Stimulated activated CD4-positive, alpha-beta T cell treated with anti-CD3 and anti-CD28 coated beads, Interleukin-4, amount 100 ng/mL, for 1 hour (primary cell): ENCODE results near the gene CNIH1.
"Not testable (repeated sequence)": the region's sequence is repeated elsewhere in the genome, so short reads cannot be mapped to it uniquely, and the experiment has no call there.

ENCODE experiments used
- DNase-seq: peaks from one replicate; pipeline ENCODE4 v3.0.0-alpha.2; 2020

CNIH1 gene

DNA sequence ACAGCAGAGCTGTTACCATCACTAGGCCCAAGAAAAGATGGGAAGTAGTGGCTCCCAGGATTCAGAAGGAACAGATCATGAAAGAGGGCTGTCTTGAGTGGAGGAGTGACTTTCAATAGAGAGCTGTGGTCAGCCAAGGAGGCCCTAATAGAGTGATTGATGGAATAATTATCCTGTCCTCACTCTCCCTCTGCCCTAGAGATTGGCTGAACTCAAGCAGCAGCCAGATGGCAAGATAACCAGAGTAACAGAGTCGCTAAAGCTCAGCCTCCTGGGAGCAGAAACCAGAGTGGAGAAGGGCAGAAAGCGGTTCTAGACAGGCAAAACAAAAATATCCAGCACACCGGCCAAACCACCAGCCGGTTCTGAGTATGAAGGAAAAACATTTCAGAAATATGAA, 24.5 kb upstream of the CNIH1 start:
- no peak for DNase-seq

DNA sequence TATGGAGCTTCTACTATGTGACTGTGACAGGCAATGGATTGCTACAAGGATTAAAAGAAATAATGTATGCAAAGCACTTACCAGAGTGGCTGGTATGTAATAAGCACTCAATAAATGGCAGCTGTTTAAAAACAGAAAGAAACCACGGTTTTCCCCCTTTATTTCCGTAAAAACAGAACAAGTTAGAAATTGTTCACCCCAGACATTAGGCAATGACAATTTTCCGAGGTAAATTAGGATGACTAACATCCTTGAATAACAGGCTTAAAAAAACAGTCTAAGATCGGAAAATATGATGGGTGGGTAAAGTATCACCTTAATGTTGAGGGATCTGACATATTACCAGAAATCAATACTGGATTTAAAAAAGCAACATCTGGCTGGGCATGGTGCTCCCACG, 20.9 kb upstream of the CNIH1 start:
- no peak for DNase-seq

DNA sequence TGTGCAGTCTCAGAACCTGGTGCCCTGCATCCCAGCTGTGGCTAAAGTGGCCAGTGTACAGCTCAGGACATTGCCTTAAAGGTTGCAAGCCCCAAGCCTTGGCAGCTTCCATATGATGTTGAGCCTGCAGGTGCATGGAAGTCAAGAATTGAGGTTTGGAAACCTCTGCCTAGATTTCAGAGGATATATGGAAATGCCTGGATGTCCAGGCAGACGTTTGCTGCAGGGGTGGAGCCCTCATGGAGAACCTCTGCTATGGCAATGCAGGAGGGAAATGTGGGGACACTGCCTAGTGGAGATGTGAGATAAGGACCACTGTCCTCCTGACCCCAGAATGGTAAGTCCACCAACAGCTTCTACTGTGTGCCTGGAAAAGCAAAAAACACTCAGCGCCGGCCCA, 17.9 kb upstream of the CNIH1 start:
- DNase-seq = no peak

DNA sequence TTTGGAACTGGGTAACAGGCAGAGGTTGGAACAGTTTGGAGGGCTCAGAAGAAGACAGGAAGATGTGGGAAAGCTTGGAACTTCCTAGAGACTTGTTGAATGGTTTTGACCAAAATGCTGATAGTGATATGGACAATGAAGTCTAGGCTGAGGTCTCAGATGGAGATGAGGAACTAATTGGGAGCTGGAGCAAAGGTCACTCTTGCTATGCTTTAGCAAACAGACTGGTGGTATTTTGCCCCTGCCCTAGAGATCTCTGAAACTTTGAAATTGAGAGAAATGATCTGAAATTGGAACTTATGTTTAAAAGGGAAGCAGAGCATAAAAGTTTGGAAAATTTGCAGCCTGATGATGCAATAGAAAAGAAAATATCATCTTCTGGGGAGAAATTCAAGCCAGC, 17.4 kb upstream of the CNIH1 start:
- DNase-seq = not testable (repeated sequence)

DNA sequence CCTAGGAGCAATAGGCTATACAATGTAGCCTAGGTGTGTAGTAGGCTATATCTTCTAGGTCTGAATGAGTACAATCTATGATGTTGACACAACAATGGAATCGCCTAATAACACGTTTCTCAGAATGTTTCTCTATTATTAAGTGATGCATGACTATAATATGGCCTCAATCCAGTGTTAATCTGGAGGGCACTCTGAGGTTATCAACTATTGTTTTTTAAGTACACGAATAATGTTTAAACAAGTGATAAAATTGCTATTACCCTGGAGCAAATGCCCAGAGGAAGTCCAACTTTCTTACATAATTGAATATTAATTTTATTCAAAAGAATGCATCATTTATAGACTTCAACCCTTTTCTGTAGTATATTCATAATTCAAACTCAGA, 16.4 kb upstream of the CNIH1 start:
- no peak for DNase-seq

DNA sequence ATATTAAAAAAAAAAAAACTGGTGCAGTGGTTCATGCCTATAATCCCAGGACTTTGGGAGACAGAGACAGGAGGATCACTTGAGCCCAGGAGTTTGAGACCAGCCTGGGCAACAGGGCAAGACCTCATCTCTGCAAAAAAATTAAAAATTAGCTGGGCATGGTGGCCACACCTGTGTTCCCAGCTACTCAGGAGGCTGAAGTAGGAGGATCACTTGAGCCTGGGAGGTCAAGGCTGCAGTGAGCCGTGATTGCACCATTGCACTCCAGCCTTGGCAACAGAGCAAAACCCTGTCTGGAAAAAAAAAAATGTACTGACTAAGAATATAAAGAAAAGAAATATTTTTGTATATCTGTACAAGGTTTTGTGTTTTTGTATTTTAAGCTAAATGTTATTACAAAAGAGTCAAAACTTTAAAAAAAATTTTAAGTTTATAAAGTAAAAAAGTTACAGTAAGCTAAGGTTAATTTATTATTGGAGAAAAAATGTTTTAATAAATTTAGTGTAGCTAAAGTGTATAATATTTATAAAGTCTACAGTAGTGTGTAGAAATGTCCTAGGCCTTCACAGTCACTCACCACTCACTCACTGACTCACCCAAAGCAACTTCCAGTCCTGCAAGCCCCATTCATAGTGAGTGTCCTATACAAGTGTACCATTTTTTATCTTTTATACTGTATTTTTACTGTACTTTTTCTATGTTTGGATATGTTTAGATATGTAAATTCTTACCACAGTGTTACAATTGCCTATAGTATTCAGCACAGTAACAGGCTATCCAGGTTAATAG, 15.8 kb upstream of the CNIH1 start:
- not testable (repeated sequence) for DNase-seq

DNA sequence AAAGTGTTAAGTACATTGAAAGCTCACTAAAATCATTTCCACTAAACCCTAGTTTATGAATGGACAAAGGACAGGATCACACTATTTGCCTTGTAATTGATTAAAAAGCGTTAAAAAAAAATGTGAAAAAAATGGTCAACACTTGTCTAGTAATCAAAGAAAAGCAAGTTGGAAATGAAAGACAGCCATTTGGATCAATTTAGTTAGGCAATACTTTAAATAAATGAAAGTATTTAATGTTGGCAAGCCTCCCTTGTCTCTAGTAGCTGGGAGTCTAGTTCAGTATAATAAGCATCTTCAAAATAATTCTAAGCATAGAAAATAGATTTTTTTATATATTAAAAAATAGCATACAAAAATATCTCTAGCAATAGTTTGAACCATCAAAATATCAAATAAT, 14.2 kb upstream of the CNIH1 start:
- DNase-seq = no peak

DNA sequence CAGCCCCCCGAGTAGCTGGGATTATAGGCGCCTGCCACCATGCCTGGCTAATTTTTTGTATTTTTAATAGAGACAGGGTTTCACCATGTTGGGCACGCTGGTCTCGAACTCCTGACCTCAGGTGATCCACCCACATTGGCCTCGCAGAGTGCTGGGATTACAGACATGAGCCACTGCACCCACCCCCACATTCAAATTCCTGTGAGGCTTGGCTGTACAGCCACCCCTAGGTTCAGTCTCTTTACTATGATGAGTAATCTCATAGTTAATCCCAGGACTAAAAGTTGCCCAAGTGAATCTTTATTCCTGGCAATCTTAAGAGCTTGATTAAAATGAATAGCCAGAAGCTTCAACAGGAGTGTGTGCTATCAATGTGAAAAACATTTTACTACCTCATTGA, 12.8 kb upstream of the CNIH1 start:
- DNase-seq = not testable (repeated sequence)

DNA sequence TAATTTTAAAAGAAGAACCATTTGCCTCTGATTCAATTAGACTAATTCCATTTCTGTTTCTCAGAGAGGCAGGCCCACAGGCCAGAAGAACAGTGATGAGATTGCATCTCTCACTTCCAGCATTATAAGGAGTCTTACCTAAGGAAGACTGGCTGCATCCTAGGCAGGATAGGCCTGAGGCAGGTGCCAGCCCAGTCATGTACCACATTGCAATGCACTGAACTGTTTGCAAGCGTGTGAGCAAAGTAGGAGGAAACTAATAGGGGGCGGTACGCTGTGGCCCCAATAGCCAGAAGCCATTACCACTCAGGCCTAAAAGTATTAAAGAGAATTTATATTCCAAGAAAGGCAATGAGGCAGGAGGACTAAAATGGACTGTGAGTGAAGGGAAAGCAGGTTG, 12.1 kb upstream of the CNIH1 start:
- no peak for DNase-seq

DNA sequence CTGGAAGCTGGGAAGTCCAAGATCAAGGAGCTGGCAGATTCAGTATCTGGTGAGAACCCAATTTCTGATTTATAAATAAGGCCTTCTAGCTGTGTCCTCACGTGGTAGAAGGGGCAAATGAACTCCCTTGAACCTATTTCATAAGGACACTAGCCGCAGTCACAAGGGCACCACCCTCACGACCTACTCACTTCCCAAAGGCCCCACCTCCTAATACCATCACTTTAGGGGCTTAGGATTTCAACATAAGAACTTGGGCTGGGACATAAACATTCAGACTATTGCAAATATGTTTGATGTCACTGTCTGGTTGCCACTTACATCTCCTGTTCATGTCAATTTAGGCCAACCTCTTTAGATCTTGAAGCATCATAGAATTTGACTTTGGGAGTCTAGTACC, 10.8 kb upstream of the CNIH1 start:
- DNase-seq = no peak

DNA sequence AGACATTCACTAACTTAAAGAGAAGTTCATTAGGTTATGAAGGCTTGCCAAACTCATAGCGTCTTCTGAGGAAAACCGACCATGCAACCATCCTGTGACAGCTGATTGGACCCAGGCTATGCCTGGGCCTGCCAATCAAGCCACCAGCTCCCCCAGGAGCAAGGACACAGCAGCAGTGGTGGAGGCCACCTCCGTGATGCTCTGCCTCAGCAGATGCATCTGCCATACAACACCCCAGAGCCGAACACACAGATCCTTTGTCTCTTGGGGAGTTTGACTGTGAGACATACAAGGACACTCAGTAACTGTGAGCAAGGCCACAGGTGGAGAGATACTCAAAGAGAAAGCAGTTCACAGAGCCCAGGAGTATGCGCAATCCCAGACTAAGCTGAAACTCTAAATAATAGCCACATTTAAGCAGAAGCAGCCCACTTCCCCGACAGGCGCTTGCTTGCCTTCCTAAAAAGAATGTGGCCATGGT, 10.0 kb upstream of the CNIH1 start:
- no peak for DNase-seq

DNA sequence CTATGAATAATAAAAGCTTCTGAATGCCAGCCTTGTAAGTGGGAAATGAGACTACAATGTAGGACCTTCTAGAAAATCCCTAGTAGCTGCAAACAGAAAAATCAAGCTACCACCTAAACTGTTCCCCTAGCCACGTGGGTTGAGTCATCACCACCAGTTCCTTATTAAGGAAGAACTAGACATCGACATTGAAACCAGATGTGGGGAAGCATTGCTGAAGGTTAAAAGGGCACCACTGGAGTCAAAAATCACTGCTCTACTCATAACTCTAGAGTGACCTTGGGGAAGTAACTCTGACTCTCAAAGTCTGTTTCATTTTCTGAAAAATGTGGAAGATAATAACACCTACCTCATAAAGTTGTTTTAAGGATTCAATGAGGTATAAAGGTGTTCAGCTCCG, 9.4 kb upstream of the CNIH1 start:
- DNase-seq = no peak

DNA sequence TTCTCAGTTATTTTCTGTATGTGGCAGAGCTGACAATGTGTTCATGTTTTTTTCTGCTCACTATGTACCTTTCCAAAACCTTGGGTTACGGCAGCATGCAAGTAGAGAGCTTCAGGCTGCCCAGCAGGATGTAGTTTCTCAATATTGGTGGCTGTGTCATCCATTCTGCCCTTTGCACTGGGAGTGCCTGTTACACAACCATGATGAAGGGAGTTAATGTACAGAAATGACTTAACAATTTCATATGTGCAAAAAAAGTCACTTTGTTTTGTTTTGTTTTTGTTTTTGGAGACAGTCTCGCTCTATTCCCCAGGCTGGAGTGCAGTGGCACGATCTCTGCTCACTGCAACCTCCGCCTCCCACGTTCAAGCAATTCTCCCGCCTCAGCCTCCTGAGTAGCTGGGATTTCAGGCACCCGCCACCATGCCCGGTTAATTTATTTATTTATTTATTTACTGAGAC, 6.1 kb upstream of the CNIH1 start:
- DNase-seq = no peak

DNA sequence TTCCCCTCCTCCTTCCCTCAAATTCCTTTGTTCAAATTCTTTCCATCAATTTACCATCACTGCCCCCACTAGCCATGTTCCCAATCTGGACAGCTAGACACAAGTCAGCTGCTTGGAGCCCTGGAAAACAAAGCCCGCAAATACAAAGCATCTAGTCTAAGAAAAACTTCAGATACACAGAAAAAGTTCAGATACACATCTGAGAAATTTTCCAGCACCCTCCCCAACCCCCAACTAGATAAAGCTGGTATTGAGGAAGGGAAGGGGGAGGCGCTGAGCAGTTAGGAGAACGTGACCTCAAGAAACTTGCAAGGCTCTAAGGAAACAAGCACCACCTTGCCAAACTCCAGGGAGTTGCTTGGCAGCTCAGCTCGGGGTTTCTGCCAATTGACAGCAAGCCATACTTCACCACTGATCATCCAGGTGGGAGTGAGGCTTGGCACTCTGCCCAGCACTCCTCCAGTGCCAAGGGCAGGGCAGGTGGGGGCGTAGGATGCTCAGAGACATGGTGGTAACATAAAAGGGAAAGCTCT, 5.1 kb upstream of the CNIH1 start:
- no peak for DNase-seq

DNA sequence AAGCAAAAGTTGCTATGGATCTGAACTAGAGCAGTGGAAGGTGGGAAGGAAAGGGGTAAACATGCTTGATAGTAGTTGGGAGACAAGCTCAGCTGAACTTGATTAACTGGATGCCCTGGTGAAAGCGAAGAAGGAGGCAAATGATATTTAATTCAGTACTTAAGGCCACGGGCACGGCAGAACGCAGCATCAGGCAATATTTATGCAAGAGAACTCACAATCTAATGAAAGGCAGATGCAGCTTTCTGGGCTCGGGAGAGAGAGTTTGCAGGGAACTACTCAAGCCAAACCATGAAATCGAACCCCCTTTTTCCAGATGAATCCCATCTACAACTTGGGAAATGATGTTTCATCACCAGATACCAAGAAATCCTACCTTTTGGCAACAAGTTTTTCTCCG, 3.5 kb upstream of the CNIH1 start:
- no peak for DNase-seq

DNA sequence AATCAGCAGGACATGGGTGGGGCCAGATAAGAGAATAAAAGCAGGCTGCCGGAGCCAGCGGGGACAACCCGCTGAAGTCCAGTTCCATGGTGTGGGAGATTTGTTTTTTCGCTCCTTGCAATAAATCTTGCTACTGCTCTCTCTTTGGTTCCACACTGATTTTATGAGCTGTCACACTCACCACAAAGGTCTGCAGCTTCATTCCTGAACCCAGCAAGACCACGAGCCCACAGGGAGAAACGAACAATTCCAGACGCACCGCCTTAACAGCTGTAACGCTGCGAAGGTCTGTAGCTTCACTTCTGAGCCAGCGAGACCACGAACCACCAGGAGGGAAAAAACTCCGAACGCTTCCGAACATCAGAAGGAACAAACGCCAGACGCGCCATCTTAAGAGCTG, 2.8 kb upstream of the CNIH1 start:
- no peak for DNase-seq

DNA sequence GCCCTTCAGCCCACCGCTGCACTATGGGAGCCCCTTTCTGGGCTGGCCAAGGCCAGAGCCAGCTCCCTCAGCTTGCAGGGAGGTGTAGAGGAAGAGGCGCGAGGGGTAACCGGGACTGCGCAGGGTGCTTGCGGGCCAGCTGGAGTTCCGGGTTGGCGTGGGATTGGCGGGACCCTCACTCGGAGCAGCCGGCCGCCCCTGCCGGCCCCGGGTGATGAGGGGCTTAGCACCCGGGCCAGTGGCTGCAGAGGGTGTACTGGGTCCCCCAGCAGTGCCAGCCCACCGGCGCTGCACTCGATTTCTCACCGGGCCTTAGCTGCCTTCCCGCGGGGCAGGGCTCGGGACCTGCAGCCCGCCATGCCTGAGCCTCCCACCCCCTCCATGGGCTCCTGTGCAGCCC, 1.8 kb upstream of the CNIH1 start:
- not testable (repeated sequence) for DNase-seq

DNA sequence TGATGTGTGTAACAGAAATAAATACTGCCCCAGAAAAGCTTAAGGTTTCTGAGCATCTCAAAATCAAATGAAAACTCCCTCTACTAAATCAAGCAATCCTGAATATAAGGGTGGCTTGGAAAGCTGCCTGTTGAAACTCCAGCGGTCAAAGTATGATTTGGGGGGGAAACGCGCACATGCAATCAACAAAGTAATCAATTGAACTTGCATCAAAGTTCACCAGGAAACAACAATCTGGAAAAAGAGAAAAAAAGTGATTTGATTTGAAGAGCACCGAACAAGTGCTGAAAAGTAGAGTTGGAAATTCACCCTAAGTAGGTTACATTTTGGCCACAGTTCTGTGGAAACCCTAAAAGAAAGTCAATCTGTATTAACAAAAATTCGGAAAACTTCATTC, 700 bp downstream of the CNIH1 start:
- no peak for DNase-seq

DNA sequence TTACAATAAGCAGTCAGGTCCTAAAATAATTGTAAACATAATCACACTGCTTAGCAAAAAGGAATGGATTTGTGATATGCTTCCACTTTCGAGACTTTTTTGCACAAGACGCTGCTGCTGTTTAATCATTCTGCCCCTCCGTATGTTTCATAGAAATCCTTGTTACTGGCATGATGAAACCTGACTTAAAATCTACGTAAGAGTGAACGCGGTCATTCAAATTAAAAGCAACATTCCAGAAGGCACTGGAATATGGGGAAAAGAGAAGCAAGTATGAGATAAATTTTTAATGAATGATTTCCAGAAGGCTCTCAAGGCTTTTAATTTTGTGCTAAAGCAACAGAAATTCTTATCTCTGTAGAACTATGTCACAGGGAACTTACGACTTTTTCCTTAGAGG, 1.1 kb downstream of the CNIH1 start:
- DNase-seq = no peak

DNA sequence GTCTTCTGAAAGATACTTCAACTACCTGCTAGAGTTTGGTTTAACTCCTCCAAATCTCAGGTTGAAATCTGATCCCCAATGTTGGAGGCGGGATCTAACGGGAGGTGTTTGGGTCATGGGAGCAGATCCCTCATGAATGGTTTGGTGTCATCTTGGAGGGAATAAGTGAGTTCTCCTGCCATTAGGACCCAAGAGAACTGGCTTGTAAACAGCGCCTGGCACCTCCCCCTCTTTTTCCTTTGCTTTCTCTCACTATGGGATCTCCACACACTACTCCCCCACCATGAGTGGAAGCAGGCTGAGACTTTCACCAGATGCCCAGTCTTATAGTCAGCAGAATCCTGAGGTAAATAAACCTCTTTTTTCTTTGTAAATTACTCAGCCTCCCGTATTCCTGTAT, 2.5 kb downstream of the CNIH1 start:
- DNase-seq = no peak

DNA sequence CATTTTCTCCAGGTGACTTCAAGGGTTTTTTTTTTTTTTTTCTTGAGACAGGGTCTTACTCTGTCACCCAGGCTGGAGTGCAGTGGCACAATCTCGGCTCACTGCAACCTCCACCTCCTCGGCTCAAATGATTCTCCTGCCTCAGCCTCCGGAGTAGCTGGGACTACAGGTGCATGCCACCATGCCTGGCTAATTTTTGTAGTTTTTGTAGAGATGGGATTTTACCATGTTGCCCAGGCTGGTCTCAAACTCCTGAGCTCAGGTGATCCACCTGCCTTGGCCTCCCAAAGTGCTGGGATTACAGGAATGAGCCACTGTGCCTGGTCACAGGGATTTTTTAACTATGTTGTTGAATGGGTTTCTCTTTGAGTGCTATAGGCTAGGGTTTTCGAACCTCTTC, 3.2 kb downstream of the CNIH1 start:
- DNase-seq = not testable (repeated sequence)

DNA sequence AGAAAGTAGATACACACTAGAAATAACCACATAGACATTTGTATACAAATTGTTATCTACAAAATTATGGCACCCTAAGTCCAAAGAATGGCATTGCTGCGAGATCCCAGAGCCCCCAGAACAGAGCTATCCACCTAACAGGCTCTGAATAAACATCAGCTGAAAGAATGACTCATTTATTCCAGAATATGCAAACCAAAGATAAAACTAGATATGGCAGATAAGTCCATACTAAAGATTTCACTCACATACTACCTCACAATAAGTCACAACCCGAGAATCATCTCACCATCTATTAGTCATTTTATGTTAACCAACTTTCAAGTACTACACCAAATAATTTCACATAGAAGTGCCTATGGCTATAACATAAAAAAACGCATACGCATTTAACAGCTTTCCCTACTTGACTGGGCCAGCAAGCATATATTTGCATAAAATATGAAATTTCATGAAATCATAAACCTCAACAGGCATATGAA, 5.6 kb downstream of the CNIH1 start:
- DNase-seq = no peak

DNA sequence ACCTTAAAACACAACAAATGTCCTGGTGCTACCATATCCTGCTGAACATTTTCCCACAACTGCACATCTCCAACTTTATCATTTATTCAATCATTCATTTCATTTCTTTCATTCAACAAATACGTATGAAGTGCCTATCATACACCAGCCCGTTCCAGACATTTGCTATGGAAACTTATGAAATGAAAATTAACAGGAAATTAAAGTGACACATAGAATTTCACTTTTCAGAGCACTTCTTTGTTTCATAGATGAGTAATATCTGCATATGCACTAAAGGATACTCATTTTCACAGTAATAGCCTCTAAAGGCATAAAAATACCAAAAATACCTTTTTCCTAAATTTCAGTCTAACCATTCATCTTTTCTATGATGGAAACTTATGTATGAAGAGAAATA, 12.6 kb downstream of the CNIH1 start:
- no peak for DNase-seq

DNA sequence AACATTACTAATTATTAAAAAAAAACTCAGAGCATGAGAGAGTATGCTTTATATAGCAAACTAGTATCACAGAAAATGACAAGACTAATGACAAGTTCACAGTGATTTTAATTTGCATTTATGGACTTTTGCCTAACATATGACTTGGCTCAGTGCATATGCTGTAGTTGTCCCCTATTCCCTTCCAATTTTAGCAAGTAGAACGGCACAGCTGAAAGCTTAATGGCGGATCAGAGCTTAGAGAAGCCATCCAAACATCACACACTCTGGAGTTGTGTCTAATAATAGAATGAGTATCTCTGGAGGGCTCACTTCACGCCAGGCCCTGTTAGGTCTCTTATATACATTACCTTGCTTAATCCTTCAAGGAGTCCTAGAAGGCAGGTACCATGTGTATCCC, 13.3 kb downstream of the CNIH1 start:
- no peak for DNase-seq
